Ascending aorta (tissue), 2 donors: Measurements from ENCODE around the gene LDB1. TPM values are rescaled to one million over a fixed set of nuclear protein-coding genes. Genes with fewer than 3 reads are reported as not detected.
A peak's percentile ranks its signal among the peaks of the same experiment; 100 is the strongest.

Source experiments
- DNase-seq, 2 donors: peaks; one replicate each; pipeline ENCODE4 v3.0.0-alpha.2; 2019; ENCODE audit warnings: low spot score in 2 of 2
- H3K27ac ChIP-seq, 2 donors: fragments of 200-600 bp; sonication (generic); one replicate each; pipeline ENCODE4 v1.5.1; 2016 to 2017; ENCODE audit warnings: mild to moderate bottlenecking in 1 of 2
- H3K27me3 ChIP-seq: fragments of 200-600 bp; sonication (generic); one replicate; pipeline ENCODE4 v1.5.1; 2017
- H3K36me3 ChIP-seq, 2 donors: fragments of 200-600 bp; sonication (generic); one replicate each; pipeline ENCODE4 v1.5.1; 2016
- H3K4me1 ChIP-seq, 2 donors: fragments of 200-600 bp; sonication (generic); one replicate each; pipeline ENCODE4 v1.5.1; 2016 to 2017; ENCODE audit warnings: mild to moderate bottlenecking in 1 of 2
- H3K4me3 ChIP-seq, 2 donors: fragments of 200-600 bp; sonication (generic); one replicate each; pipeline ENCODE4 v1.5.1; 2016 to 2017; ENCODE audit warnings: mild to moderate bottlenecking in 1 of 2
- H3K9me3 ChIP-seq, 2 donors: fragments of 200-600 bp; sonication (generic); one replicate each; pipeline ENCODE4 v1.5.1; 2016
- intact Hi-C: fragments of 100-400 bp; cut with DNase I; formaldehyde crosslinking; loops from one replicate; pipeline ENCODE4 v1.15.1; 2023
- total RNA-seq: library from RNA; depleted of rRNA; stranded (reverse); fragments of >200 nt; gene quantifications from one replicate; pipeline ENCODE4 v1.1.0, GENCODE V29; 2016
- TF ChIP-seq, protein P1 (sequence below), 3 experiments: fragments of 200-600 bp in 2 of 3; fragments of 450-650 bp in 1 of 3; sonication (generic) in 2 of 3; IDR thresholded peaks; one replicate each; pipeline ENCODE4 v1.5.1; 2016 to 2019; ENCODE audit warnings: antibody characterized with exemption in 3 of 3, mild to moderate bottlenecking in 1 of 3, moderate library complexity in 1 of 3

Gene LDB1
- total RNA-seq, 1 donor from 2014 or later, result 29.8 TPM

DNA sequence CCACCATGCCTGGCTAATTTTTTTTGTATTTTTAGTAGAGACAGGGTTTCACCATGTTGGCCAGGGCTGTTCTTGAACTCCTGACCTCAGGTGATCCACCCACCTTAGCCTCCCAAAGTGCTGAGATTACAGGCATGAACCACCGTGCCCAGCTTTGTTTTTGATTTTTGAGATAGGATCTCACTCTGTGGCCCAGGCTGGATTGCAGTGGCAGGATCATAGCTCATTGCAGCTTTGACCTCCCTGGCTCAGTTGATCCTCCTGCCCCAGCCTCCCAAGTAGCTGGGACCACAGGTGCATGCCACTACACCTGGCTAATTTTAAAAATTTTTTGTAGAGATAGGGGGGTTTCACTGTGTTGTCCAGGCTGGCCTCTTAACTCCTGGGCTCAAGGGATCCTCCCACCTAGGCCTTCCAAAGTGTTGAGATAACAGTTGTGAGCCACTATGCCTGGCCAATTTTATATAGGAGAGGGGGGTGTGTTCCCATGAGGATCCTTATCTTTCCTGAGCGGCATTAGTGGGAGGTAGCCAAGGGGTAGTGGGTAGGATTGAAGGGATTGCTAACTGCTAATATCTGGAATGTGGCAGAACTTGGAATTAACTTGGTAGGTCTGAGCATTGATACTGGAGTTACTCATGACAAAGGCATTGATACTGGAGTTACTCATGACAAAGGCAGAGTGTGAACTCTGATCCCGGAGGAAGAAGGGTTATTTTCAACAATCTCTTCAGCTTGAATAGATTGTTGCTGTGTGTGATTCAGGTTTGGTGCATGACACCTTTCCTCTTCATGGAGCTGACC is 31.0 kb upstream of the LDB1 start:
- TF ChIP-seq, protein P1, sequence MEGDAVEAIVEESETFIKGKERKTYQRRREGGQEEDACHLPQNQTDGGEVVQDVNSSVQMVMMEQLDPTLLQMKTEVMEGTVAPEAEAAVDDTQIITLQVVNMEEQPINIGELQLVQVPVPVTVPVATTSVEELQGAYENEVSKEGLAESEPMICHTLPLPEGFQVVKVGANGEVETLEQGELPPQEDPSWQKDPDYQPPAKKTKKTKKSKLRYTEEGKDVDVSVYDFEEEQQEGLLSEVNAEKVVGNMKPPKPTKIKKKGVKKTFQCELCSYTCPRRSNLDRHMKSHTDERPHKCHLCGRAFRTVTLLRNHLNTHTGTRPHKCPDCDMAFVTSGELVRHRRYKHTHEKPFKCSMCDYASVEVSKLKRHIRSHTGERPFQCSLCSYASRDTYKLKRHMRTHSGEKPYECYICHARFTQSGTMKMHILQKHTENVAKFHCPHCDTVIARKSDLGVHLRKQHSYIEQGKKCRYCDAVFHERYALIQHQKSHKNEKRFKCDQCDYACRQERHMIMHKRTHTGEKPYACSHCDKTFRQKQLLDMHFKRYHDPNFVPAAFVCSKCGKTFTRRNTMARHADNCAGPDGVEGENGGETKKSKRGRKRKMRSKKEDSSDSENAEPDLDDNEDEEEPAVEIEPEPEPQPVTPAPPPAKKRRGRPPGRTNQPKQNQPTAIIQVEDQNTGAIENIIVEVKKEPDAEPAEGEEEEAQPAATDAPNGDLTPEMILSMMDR (IDR thresholded peaks at IDR 0.05), result no peak
- intact Hi-C loops, result loop anchor here (5.0 kb wide), 1 partner anchor 34 kb away; no protein-coding TSS in a partner anchor
- Histone ChIP-seq H3K27ac (peak overlapping the region; percentile 86 to 93), H3K36me3 (peaks cover 39 to 56% of the 10 kb centered on the region in 2 donors), H3K4me1 (peaks cover 8 to 16% of the 10 kb centered on the region in 2 donors), H3K27me3 (no peaks in the 10 kb centered on the region), H3K4me3 (peak overlapping the region; percentile 40 to 73), H3K9me3 (no peaks in the 10 kb centered on the region)
- DNase-seq, result no peak

GRCh38 chr10:102148275-102148674 is 28.1 kb upstream of the LDB1 start:
- peaks cover 6 to 10% of the 10 kb centered on the region in 2 donors for H3K4me1 ChIP-seq
- H3K4me3 ChIP-seq, result no peak overlapping the region
- no peak for DNase-seq
- no peaks in the 10 kb centered on the region for H3K9me3 ChIP-seq
- intact Hi-C loops, result no loop called here
- no peak overlapping the region for H3K27ac ChIP-seq
- H3K27me3 ChIP-seq, result no peaks in the 10 kb centered on the region
- H3K36me3 ChIP-seq, result peaks cover 54 to 68% of the 10 kb centered on the region in 2 donors
- TF ChIP-seq, protein P1 (IDR thresholded peaks at IDR 0.05), result no peak

DNA sequence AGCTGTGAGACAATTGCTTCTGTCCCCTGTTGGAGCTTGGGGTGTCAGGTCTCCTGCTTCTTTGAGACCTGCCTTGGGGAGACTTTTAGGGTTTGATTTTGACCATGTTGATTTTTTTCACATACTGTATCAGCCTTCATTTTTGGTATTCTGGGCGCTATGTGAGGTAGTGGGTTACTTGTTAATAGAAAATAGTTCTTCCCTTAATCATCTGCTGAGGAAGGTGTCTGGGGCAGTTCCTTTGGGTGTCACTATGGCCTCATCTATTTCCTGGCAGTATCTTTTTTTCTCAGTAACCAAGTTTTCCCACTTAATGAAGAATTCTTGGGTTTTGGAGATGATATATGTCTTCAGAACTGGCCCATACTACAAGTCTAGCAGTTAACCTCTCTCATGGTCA is 27.4 kb upstream of the LDB1 start:
- Histone ChIP-seq H3K4me3 (no peak overlapping the region), H3K4me1 (peaks cover 0 to 5% of the 10 kb centered on the region in 2 donors), H3K9me3 (no peaks in the 10 kb centered on the region), H3K36me3 (peaks cover 54 to 75% of the 10 kb centered on the region in 2 donors), H3K27ac (no peak overlapping the region), H3K27me3 (no peaks in the 10 kb centered on the region)
- no peak for DNase-seq
- intact Hi-C loops, result no loop called here
- TF ChIP-seq, protein P1 (IDR thresholded peaks at IDR 0.05), result no peak

DNA sequence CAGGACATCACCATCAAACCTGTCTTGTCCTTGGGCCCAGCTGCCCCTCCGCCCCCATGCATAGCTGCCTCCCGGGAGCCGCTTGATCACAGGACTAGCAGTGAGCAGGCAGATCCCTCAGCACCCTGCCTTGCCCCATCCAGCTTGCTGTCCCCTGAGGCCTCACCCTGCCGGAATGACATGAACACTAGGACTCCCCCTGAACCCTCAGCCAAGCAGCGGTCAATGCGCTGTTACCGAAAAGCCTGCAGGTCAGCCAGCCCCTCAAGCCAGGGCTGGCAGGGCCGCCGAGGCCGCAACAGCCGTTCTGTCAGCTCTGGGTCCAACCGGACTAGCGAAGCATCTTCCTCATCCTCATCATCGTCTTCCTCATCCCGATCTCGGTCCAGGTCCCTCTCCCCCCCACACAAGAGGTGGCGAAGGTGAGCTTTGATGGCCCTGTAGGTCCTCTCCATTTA is 26.8 kb upstream of the LDB1 start:
- Histone ChIP-seq H3K27ac (no peak overlapping the region), H3K27me3 (no peaks in the 10 kb centered on the region), H3K4me3 (no peak overlapping the region), H3K36me3 (peaks cover 55 to 80% of the 10 kb centered on the region in 2 donors), H3K4me1 (peaks cover 0 to 5% of the 10 kb centered on the region in 2 donors), H3K9me3 (no peaks in the 10 kb centered on the region)
- DNase-seq, result no peak
- TF ChIP-seq, protein P1 (IDR thresholded peaks at IDR 0.05), result no peak
- intact Hi-C loops, result no loop called here

DNA sequence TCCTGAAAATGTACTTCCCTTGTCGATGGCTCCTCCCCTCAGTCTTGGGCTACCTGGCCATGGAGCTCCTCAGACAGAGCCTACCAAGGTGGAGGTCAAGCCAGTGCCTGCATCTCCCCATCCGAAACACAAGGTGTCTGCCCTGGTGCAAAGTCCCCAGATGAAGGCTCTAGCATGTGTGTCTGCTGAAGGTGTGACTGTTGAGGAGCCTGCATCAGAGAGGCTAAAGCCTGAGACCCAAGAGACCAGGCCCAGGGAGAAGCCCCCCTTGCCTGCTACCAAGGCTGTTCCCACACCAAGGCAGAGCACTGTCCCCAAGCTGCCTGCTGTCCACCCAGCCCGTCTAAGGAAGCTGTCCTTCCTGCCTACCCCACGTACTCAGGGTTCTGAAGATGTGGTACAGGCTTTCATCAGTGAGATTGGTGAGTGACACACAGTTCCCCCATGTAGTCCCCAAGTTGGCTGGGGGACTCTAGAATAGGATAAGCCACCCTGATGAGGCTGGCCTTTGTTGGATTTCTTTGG is 21.5 kb upstream of the LDB1 start:
- Histone ChIP-seq H3K4me1 (no peaks in the 10 kb centered on the region), H3K36me3 (peaks cover 62 to 84% of the 10 kb centered on the region in 2 donors), H3K4me3 (no peak overlapping the region), H3K27me3 (no peaks in the 10 kb centered on the region), H3K27ac (no peak overlapping the region), H3K9me3 (no peaks in the 10 kb centered on the region)
- DNase-seq, result no peak
- intact Hi-C loops, result no loop called here
- TF ChIP-seq, protein P1 (IDR thresholded peaks at IDR 0.05), result no peak
